Adipose tissue (tissue), 3 donors: Measurements from ENCODE around the gene MCAT. TPM values are rescaled to one million over a fixed set of nuclear protein-coding genes. Genes with fewer than 3 reads are reported as not detected.

Source experiments
- H3K27ac ChIP-seq: one replicate; pipeline ENCODE4 v1.5.1; 2013; ENCODE audit warnings: low read depth, low read length
- WGBS, 3 donors: extraction: QIAGEN DNeasy Blood & Tissue Kit; methylation state at CpG; one replicate each; pipeline ENCODE4 v1.1.7; 2013; 5-methylcytosine and 5-hydroxymethylcytosine counted together
- polyA plus RNA-seq, 3 donors: library from polyadenylated mRNA; stranded (reverse); fragments of 200-250 nt; gene quantifications; one replicate each; pipeline ENCODE4 v1.2.3, GENCODE V29; 2013
- donor health status: healthy with polysubstance abuse.
- donor health status: Bipolar disorder and iron deficiency.
- donor health status: healthy.

MCAT gene
- polyA plus RNA-seq, 3 donors, result 9.8 to 19.8 (median 15.3) TPM

GRCh38 chr22:43173976-43174720, 30.9 kb upstream of the MCAT start:
- WGBS, 3 donors, result 95 to 98% (median 97%) methylated on average over 39 of the region's 39 CpGs
- H3K27ac ChIP-seq, result no peak overlapping the region

GRCh38 chr22:43173566-43173965, 30.4 kb upstream of the MCAT start:
- WGBS, 3 donors, result 93 to 97% (median 97%) methylated on average over 7 to 9 of the region's 9 CpGs

GRCh38 chr22:43172191-43172590, 29.0 kb upstream of the MCAT start:
- 94 to 96% (median 95%) methylated on average over 19 of the region's 19 CpGs for WGBS, 3 donors
- no peak overlapping the region for H3K27ac ChIP-seq

More at GRCh38 chr22:43173566-43173965, 30.4 kb upstream of the MCAT start:
- no peak overlapping the region for H3K27ac ChIP-seq

DNA sequence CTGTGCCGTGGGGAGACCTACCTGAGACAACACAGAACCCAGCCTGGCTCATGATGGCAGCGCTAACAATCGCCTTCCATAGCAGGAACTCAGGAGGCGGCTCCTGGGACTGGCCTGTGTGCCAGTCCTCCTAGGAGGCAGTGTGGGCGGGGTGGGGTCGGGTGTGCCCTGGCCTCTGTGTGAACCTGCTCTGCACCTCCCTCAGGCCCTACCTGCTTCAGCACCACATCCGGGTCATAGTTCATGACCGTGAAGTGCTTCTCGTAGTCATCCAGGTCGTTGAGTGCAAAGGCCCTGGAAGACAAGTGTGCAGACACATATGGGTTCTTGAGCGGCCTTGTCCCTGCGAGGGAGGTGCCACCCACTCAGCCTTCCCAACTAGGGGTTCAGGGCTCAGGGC, 28.4 kb upstream of the MCAT start:
- no peak overlapping the region for H3K27ac ChIP-seq
- WGBS, 3 donors, result 84 to 88% (median 87%) methylated on average over 12 of the region's 12 CpGs

- no peak overlapping the region for H3K27ac ChIP-seq
- 65 to 88% (median 74%) methylated on average over 14 of the region's 14 CpGs for WGBS, 3 donors
Observed at GRCh38 chr22:43171019-43171491, 27.9 kb upstream of the MCAT start.

DNA sequence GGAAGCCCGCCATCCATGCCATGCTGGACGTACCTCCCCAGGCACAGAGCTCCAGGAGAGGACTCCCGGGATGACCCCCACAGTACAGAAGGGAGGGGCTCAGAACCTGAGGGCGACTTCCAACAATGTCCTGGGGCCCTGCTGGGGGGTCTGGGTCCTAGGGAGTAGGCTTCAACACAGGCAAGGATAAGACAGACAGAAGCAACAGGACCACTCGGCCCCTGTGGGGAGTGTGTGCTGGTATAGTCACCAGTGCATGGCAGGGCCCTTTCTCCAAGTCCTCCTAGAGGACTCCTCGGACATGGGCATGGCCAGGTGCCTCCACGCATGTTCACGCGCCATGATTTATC, 26.9 kb upstream of the MCAT start:
- H3K27ac ChIP-seq, result no peak overlapping the region
- 91 to 94% (median 92%) methylated on average over 9 of the region's 9 CpGs for WGBS, 3 donors

DNA sequence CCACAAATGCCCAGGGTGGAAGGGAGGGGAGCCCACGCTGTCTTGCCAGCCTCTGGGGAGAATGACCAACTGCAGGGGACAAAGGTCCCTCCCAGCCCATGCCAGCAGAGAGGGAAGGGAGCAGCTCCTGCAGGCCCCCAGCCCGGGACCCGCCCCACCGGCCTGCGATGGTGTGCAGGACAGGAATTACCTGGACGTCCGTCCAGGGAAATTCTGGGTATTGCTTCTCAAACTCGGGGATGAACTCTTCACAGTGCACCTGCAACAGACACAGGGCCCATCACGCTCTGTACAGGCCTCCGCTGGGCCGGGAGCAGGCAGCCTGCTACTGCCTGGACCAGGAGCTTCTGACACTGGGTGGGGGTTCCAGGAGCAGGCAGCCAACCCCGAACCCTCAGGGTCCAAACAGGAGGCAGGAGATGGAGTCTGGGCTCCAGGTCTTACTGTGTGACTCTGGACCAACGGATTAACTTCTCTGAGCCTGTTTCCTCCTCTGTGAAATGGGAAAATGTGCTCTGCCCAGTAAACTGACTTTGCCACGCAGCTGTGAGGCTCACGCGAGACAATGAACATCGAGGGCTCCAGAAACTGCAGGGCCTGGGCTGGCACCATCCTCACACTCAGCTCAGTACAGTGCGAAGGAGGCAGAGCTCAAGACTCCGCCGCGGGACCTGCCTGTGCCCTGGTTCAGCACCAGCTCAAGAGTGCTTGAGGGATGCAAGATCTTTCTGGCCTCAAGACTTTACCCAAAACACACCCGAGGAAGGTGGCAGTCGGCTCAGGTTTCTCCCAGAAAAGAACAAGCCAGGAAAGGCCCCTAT, 26.3 kb upstream of the MCAT start:
- H3K27ac ChIP-seq, result no peak overlapping the region
- 91 to 94% (median 93%) methylated on average over 23 of the region's 23 CpGs for WGBS, 3 donors

DNA sequence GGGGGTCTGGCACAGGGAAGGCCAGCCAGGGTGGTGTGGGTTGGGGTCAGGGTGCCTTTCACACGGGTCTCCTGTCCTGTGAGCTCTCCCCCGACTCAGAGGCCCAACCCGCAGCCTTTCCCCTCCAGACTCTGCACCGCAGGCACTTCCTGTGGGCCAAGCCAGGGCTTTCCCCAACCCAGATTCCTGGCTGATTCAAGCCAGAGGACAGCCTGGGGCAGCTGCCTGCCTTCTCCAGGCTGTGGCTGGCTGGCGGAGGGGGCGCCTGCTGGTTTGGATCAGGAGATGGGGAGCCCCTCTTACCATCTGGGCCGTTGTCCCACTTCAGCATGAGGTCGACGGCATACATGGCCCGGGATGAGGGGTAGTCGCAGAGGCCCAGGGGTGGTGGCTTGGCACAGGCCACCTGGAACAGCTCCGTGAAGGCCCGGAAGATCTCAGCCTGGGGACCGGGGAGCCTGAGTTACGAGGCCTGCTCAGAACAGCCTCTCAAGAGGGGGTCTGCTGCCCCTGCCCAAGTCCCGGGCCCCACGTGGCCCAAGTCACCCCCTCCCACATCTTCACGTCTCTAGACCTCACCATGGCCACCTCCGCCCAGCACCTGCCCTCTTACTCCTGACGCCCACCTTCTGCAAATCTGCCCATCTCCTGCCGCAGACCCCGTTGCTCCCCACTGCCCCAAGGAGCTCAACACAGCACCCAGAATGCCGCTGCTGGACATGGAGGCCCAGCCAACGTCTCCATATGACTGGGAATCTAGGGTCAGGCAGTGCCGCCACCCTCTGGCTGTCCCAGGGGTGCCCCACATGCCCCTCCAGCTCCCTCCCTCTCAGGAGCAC, 25.5 kb upstream of the MCAT start:
- H3K27ac ChIP-seq, result no peak overlapping the region
- WGBS, 3 donors, result 77 to 91% (median 82%) methylated on average over 21 to 25 of the region's 25 CpGs

- whole genome bisulfite sequencing, 3 donors, result 81 to 94% (median 93%) methylated on average over 19 of the region's 19 CpGs
- H3K27ac ChIP-seq, result no peak overlapping the region
Observed at GRCh38 chr22:43167001-43167589, 23.9 kb upstream of the MCAT start.

DNA sequence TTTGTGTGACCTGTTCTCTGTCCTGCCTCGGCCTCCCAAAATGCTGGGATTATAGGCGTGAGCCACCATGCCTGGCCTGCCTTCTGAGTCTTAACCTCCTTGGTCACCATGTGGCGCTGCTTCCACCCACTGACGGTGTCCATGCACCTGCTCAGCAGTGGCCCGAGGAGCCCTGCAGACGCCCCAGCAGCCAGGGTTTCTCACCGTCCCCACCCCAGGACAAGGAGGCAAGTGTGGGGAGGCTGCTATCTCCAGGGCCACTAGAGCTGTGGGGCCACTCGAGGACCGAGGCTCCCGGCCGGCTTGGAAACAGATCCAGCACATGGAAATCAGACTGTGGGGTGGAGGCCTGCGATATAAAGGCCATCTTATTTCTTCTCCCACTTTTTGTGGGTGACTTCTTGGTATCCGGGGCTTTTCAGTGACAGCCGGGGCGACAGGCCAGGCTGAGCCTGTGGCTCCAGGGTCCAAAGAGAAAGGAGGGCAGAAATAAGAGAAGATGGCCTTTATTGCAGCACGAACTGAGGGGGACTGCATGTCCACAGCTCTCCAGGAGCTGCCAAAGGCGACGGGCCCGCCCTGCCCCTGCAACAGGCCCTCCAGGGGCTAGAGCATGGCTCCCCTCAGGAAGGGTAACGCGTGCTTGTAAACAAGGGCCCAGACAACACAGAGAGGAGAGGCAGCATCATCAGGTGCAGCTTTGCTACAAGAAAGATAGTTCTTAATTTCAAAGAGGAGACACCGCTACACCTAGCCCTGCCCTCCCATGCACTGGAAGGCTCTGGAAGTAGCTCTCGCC, 23.1 kb upstream of the MCAT start:
- no peak overlapping the region for H3K27ac ChIP-seq
- WGBS, 3 donors, result 90 to 95% (median 91%) methylated on average over 23 of the region's 23 CpGs

DNA sequence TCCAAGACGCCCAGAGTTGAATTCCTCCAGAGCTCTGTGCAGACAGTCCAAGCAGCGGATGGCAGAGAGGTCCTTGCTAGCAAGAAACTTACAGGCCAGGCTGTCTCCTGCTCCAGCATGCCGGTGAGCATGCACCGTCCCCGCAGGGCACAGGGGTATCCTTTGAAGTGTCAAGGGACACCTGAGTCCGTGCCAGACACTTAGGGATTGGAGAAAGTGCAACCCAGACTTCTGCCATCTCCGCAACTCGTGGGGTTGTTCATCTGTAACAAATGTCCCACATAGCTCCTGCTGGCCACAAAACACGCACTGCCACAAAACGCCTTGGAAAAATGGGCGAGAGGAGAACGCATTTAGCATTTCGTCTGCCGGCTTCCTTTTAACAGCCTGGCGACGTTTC, 21.4 kb upstream of the MCAT start:
- WGBS, 3 donors, result 44 to 56% (median 55%) methylated on average over 16 of the region's 16 CpGs
- H3K27ac ChIP-seq, result no peak overlapping the region

DNA sequence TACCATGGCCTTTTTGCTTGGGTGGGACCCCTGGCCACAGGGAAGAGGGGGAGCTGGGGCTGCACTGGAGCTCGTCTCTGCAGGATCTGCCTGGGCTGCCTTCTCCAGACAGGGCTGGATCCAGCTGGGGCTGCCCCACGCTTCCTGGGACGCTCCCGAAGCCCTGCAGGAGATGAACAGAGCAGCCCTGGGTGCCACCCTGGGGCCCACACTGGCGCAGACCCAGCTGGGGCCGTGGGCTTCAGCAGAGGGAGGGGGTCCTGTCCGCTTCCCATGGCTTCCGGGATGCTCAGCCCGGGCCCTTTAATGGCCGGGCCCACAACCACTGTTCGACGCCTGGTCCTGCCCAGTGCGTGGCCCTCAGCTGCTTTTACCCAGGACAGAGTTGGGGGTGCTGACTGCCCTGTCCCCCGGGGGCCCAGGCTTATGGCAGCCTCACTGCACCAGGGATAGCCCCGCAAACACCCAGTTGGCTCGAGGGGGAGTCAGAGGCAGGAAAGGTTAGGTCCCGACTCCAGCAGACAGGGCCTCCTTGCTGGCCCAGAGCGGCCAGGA, 20.1 kb upstream of the MCAT start:
- H3K27ac ChIP-seq, result no peak overlapping the region
- 79 to 83% (median 82%) methylated on average over 18 of the region's 18 CpGs for WGBS, 3 donors

- 95 to 96% (median 96%) methylated on average over 18 to 24 of the region's 24 CpGs for WGBS, 3 donors
- no peak overlapping the region for H3K27ac ChIP-seq
Observed at GRCh38 chr22:43162412-43163150, 19.4 kb upstream of the MCAT start.

- WGBS, 3 donors, result 95 to 97% (median 97%) methylated on average over 8 of the region's 8 CpGs
- no peak overlapping the region for H3K27ac ChIP-seq
Observed at GRCh38 chr22:43160497-43161126, 17.4 kb upstream of the MCAT start.

DNA sequence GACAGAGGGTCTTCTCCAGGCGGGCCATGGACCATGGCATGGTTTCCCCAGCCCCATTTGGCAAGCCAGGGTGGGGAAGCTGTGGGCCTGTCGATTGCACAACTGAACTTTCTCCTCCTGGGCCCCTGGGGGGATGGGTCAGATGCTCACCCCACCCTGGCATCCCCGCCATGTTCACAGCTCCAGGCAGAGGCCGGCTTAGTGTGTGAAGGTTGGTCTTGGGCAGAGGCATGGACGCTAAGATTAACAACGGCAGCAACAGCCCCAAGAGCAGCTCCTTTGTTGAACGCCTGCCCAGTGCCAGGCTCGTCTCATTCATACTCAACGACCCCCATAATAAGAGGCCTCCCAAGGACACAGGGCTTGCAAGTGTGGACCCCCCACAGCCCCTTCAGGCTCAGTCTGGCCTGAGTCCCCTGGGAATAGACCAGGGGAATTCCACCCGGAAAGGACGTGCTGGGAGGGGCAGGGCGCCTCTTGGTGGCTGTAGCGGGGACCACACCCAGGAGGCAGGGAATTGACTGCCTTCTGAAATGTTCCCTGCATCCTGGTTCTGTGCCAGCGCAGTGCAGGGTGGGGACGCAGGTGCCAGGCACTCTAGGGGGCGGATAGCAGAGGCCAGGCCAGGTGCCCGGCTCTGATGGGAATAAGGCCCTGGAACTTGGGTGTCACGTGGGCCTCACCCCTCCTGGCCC, 16.4 kb upstream of the MCAT start:
- 60 to 66% (median 63%) methylated on average over 18 of the region's 18 CpGs for WGBS, 3 donors
- no peak overlapping the region for H3K27ac ChIP-seq
